B cell (primary cell): Measurements from ENCODE around the gene GAS5. TPM values are rescaled to one million over a fixed set of nuclear protein-coding genes. Genes with fewer than 3 reads are reported as not detected.

ENCODE experiments used
- ATAC-seq: fragments of 200-7000 bp; cut with Tn5 transposase; one replicate; pipeline ENCODE4 v1.10.0; 2021; ENCODE audit warnings: low read depth, mild to moderate bottlenecking, moderate number of reproducible peaks, moderate library complexity
- CTCF ChIA-PET: fragments of 350-600 bp; sonication (Branson Sonifier 250); formaldehyde crosslinking; loops from one replicate; lab custom pipeline; 2021; ENCODE audit warnings: antibody characterized with exemption, inconsistent platforms; lab: Charles Lee
- POLR2A ChIA-PET: fragments of 350-600 bp; sonication (Branson Sonifier 250); formaldehyde crosslinking; loops from one replicate; lab custom pipeline; 2021; ENCODE audit warnings: antibody characterized with exemption; lab: Charles Lee
- DNase-seq: peaks from one replicate; pipeline ENCODE4 v3.0.0; 2013
- H2AFZ ChIP-seq: 2 replicates; pipeline ENCODE4 v1.6.1; 2012; ENCODE audit warnings: mild to moderate bottlenecking, low read depth, low read length; ENCODE audit not compliant: insufficient read depth, poor library complexity, severe bottlenecking
- H3K27ac ChIP-seq, 2 donors: 1 replicate in 1 of 2; 2 replicates in 1 of 2; pipeline ENCODE4 v1.5.1; 2012 to 2013; ENCODE audit warnings: low read length in 2 of 2, mild to moderate bottlenecking in 2 of 2, moderate library complexity in 1 of 2
- H3K27me3 ChIP-seq, 4 experiments: fragments of 200-600 bp in 1 of 4; sonication (generic) in 1 of 4; replicated peaks in 1 of 4; 1 replicate in 2 of 4; 2 replicates in 2 of 4; pipeline versions ENCODE4 v1.6.1 to v1.7.0; 2013 to 2016; ENCODE audit warnings: low read length in 3 of 4, mild to moderate bottlenecking in 2 of 4, mixed read lengths in 1 of 4, moderate library complexity in 1 of 4; ENCODE audit not compliant: insufficient read depth in 4 of 4, control insufficient read depth in 3 of 4; ENCODE audit errors: control extremely low read depth in 1 of 4
- H3K36me3 ChIP-seq, 2 experiments: replicated peaks in 1 of 2; 1 replicate in 1 of 2; 2 replicates in 1 of 2; pipeline versions ENCODE4 v1.6.1 to v1.7.1; 2013; ENCODE audit warnings: low read length in 1 of 2; ENCODE audit not compliant: insufficient read depth in 2 of 2, control insufficient read depth in 1 of 2; ENCODE audit errors: control extremely low read depth in 1 of 2, extremely low read depth in 1 of 2
- H3K4me1 ChIP-seq, 2 donors: fragments of 200-600 bp in 1 of 2; sonication (generic) in 1 of 2; 1 replicate in 1 of 2; 2 replicates in 1 of 2; pipeline versions ENCODE4 v1.5.1 to v1.6.1; 2013 to 2017; ENCODE audit warnings: low read length in 2 of 2; ENCODE audit not compliant: control insufficient read depth in 2 of 2, insufficient read depth in 2 of 2
- H3K4me2 ChIP-seq: replicated peaks from 2 replicates; pipeline ENCODE3; 2012; ENCODE audit warnings: mild to moderate bottlenecking, low read depth, low read length; ENCODE audit not compliant: poor library complexity, severe bottlenecking
- H3K4me3 ChIP-seq, 5 experiments: fragments of 200-600 bp in 1 of 5; sonication (generic) in 1 of 5; 1 replicate in 3 of 5; 2 replicates in 2 of 5; pipeline versions ENCODE4 v1.5.1 to v1.7.0; 2011 to 2016; ENCODE audit warnings: low read length in 4 of 5, mild to moderate bottlenecking in 4 of 5, low read depth in 2 of 5, control low read depth in 1 of 5, moderate library complexity in 1 of 5; ENCODE audit not compliant: insufficient read depth in 1 of 5; ENCODE audit errors: control extremely low read depth in 1 of 5, extremely low read depth in 1 of 5
- H3K79me2 ChIP-seq: fragments of 200-600 bp; sonication (generic); one replicate; pipeline ENCODE4 v1.6.0; 2016; ENCODE audit warnings: low read length; ENCODE audit not compliant: control insufficient read depth, insufficient read depth
- H3K9ac ChIP-seq: fragments of 200-600 bp; sonication (generic); 2 replicates; pipeline ENCODE4 v1.6.1; 2017; ENCODE audit warnings: mild to moderate bottlenecking, low read length, moderate library complexity
- H3K9me3 ChIP-seq, 3 donors: one replicate each; pipeline versions ENCODE4 v1.6.1 to v1.7.1; 2013; ENCODE audit warnings: low read length in 2 of 3; ENCODE audit not compliant: control insufficient read depth in 2 of 3, insufficient read depth in 1 of 3; ENCODE audit errors: control extremely low read depth in 1 of 3
- H4K20me1 ChIP-seq: 2 replicates; pipeline ENCODE4 v1.6.0; 2012; ENCODE audit warnings: mild to moderate bottlenecking, low read length; ENCODE audit not compliant: insufficient read depth, control insufficient read depth, poor library complexity, severe bottlenecking
- H3K27ac Mint-ChIP-seq: one replicate; pipeline ENCODE4 v1.8.0; 2021; ENCODE audit warnings: mixed read lengths
- H3K27me3 Mint-ChIP-seq: one replicate; pipeline ENCODE4 v1.8.0; 2021; ENCODE audit warnings: mixed read lengths
- H3K4me1 Mint-ChIP-seq: one replicate; pipeline ENCODE4 v1.8.0; 2021; ENCODE audit warnings: mixed read lengths
- H3K4me3 Mint-ChIP-seq: one replicate; pipeline ENCODE4 v1.8.0; 2021; ENCODE audit warnings: mixed read lengths
- H3K9me3 Mint-ChIP-seq: one replicate; pipeline ENCODE4 v1.8.0; 2022; ENCODE audit warnings: mixed read lengths; ENCODE audit not compliant: insufficient read depth
- CTCF ChIP-seq: fragments of 200-600 bp; IDR thresholded peaks from one replicate; pipeline ENCODE4 v1.8.0; 2022; ENCODE audit warnings: antibody characterized with exemption, mild to moderate bottlenecking
- EZH2 ChIP-seq: IDR thresholded peaks from 2 replicates; pipeline ENCODE4 v1.6.1; 2012; ENCODE audit warnings: borderline replicate concordance, low read depth, mild to moderate bottlenecking, moderate library complexity, low read length; ENCODE audit not compliant: insufficient read depth, poor library complexity, severe bottlenecking
- WGBS: methylation state at CpG from one replicate; pipeline ENCODE4 v1.1.5; 2013; ENCODE audit warnings: missing lambda C conversion rate; ENCODE audit not compliant: insufficient coverage; 5-methylcytosine and 5-hydroxymethylcytosine counted together
- intact Hi-C: fragments of 100-400 bp; cut with micrococcal nuclease; formaldehyde crosslinking; loops from one replicate; pipeline ENCODE4 v1.10.0; 2022
- polyA plus RNA-seq: library from polyadenylated mRNA; depleted of rRNA; stranded (reverse); fragments of >200 nt; gene quantifications from 2 replicates; pipeline ENCODE4 v1.2.3, GENCODE V29; 2012
- total RNA-seq, 2 donors: library from RNA; stranded (reverse); fragments of 120-200 nt in 1 of 2; gene quantifications; 1 replicate in 1 of 2; 2 replicates in 1 of 2; pipeline versions ENCODE4 v1.2.3 to v1.2.4, GENCODE V29; 2013 to 2022

The GAS5 gene
- total and polyA plus RNA-seq, 2 donors (not counting 1 experiment from before 2014, with no cell fraction given) = 472 to 622 TPM

DNA sequence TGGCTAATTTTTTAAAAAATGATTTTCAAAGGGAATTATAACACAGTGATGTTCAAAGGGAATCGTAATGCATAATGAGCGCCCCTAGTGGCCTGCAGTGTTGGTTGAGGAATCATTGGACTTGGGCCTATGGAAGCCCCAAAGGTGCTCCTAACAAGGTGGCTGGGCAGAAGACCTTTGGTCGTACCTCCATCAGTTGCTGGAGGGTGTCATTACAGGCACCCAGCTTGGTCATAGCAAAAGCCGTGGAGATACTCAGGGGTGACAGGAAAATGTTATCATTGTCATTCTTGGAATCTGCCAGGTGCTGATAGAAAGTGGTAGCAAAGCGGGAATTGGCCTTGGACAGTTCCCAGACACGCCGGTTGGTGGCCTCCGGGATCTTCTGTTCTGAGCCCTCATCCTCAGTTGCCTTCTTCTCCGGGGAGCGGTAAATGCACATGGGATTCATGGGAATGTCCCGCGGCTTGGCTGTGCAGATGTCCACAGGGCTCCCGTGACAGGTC lies 46.6 kb upstream of the GAS5 start:
- no peaks in the 10 kb centered on the region for H3K4me1 ChIP-seq
- H3K79me2 ChIP-seq = no peaks in the 10 kb centered on the region
- Mint-ChIP-seq H3K27ac (no peak overlapping the region), H3K27me3 (no peaks in the 10 kb centered on the region), H3K4me3 (no peak overlapping the region), H3K4me1 (no peaks in the 10 kb centered on the region), H3K9me3 (peaks cover 2% of the 10 kb centered on the region)
- H3K4me3 ChIP-seq = no peak overlapping the region
- no peak overlapping the region for H2AFZ ChIP-seq
- H3K36me3 ChIP-seq = no peaks in the 10 kb centered on the region
- H3K27me3 ChIP-seq = no peaks in the 10 kb centered on the region
- no peak overlapping the region for H3K4me2 ChIP-seq
- no peaks in the 10 kb centered on the region for H3K9me3 ChIP-seq
- no peak for ATAC-seq
- H3K27ac ChIP-seq = no peak overlapping the region
- intact Hi-C loops = no loop called here
- H4K20me1 ChIP-seq = no peaks in the 10 kb centered on the region
- DNase-seq = peak; percentile 23
- WGBS = 91% methylated on average over 13 of the region's 13 CpGs
- TF ChIP-seq EZH2 = no peak
- TF ChIP-seq CTCF = peak; percentile 65
- H3K9ac ChIP-seq = no peak overlapping the region
- ChIA-PET CTCF (interaction anchor here (0.6 kb wide), 1 partner anchor 153 kb away, joined by 3 read pairs; no protein-coding TSS in a partner anchor), POLR2A (no interaction called here)

DNA sequence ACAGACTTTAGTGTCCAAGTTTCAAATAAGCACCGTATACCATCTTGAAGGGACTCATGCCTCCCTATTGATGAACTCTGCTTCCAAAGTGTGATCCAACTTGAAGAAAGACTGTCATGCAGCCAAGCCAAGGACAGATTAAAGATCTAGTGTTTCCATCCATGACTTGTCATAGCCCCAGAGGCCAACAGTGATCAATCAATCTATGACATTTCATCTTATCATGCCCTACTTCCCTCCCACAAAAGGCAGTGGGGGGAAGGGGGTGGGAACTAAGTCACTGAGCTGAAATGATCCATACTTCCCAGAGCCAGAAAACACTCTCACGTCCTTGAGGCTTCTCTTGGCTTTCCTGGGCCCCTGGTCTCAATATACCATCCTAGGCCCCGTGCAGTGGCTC lies 45.3 kb upstream of the GAS5 start:
- H3K27me3 Mint-ChIP-seq = no peaks in the 10 kb centered on the region
- Histone ChIP-seq H3K4me1 (no peaks in the 10 kb centered on the region), H3K27ac (no peak overlapping the region), H3K9me3 (no peaks in the 10 kb centered on the region), H3K27me3 (no peaks in the 10 kb centered on the region), H3K36me3 (no peaks in the 10 kb centered on the region), H3K79me2 (no peaks in the 10 kb centered on the region), H3K9ac (no peak overlapping the region), H4K20me1 (no peaks in the 10 kb centered on the region), H3K4me2 (no peak overlapping the region), H2AFZ (no peak overlapping the region), H3K4me3 (no peak overlapping the region)
- TF ChIP-seq EZH2 (no peak), CTCF (no peak)
- POLR2A ChIA-PET = no interaction called here
- peaks cover 2% of the 10 kb centered on the region for H3K9me3 Mint-ChIP-seq
- DNase-seq = no peak
- intact Hi-C loops = no loop called here
- no peak overlapping the region for H3K27ac Mint-ChIP-seq
- ATAC-seq = no peak
- H3K4me3 Mint-ChIP-seq = no peak overlapping the region
- 92% methylated on average over 3 of the region's 3 CpGs for WGBS
- CTCF ChIA-PET = no interaction called here
- no peaks in the 10 kb centered on the region for H3K4me1 Mint-ChIP-seq
